Breast epithelium (tissue), 3 donors: Measurements from ENCODE around the gene SMAP1.

ENCODE experiments used
- CTCF ChIP-seq, 3 donors: fragments of 450-650 bp; IDR thresholded peaks; one replicate each; pipeline ENCODE4 v1.5.1; 2016 to 2017; ENCODE audit warnings: antibody characterized with exemption in 3 of 3, mild to moderate bottlenecking in 3 of 3, moderate library complexity in 3 of 3
- POLR2A ChIP-seq: fragments of 450-650 bp; IDR thresholded peaks from one replicate; pipeline ENCODE4 v1.6.1; 2016; ENCODE audit warnings: antibody characterized with exemption, mild to moderate bottlenecking, moderate library complexity
- POLR2AphosphoS5 ChIP-seq, 3 donors: sonication (generic); formaldehyde crosslinking; IDR thresholded peaks; one replicate each; pipeline ENCODE4 v1.6.1; 2017; ENCODE audit warnings: antibody characterized with exemption in 3 of 3

- no peak for TF ChIP-seq CTCF (IDR thresholded peaks at IDR 0.05)
- TF ChIP-seq POLR2AphosphoS5 (IDR thresholded peaks at IDR 0.05), result no peak
- TF ChIP-seq POLR2A, result no peak
Observed at GRCh38 chr6:70627500-70628254, 40.0 kb upstream of the SMAP1 start.
